Panc1 (cell line): ENCODE measurements around the gene KLF17. TPM values are rescaled to one million over a fixed set of nuclear protein-coding genes. Genes with fewer than 3 reads are reported as not detected.

Source experiments
- ATAC-seq: fragments of 200-7000 bp; cut with Tn5 transposase; 2 replicates; pipeline ENCODE4 v1.9.1; 2020; ENCODE audit warnings: mild to moderate bottlenecking, moderate library complexity
- BruUV-seq: library from RNA; stranded (reverse); fragments of 400-500 nt; replicated peaks from 2 replicates; lab custom pipeline; 2021; lab: Mats Ljungman, UMichigan
- CTCF ChIA-PET: fragments of 300-600 bp; sonication (Branson Sonifier 250); formaldehyde crosslinking; loops from one replicate; lab custom pipeline; 2022; ENCODE audit warnings: antibody characterized with exemption; lab: Charles Lee
- POLR2A ChIA-PET: fragments of 300-600 bp; sonication (Branson Sonifier 250); formaldehyde crosslinking; loops from one replicate; lab custom pipeline; 2022; ENCODE audit warnings: antibody characterized with exemption; lab: Charles Lee
- DNase-seq: peaks from one replicate; pipeline ENCODE4 v3.0.0-alpha.2; 2010; ENCODE audit warnings: low read depth, low spot score
- H3K27ac ChIP-seq: 2 replicates; pipeline ENCODE4 v1.5.1; 2011; ENCODE audit warnings: mild to moderate bottlenecking, low read length, inconsistent platforms
- H3K27me3 ChIP-seq: fragments of 200-500 bp; sonication (Bioruptor generic); 2 replicates; pipeline ENCODE4 v1.6.0; 2014; ENCODE audit warnings: low read length, inconsistent platforms; ENCODE audit not compliant: control insufficient read depth, insufficient read depth
- H3K36me3 ChIP-seq: fragments of 200-500 bp; sonication (Bioruptor generic); 2 replicates; pipeline ENCODE4 v1.5.1; 2014; ENCODE audit warnings: inconsistent platforms, mild to moderate bottlenecking, low read length, moderate library complexity; ENCODE audit not compliant: control insufficient read depth, insufficient read depth
- H3K4me1 ChIP-seq: 2 replicates; pipeline ENCODE4 v1.5.1; 2011; ENCODE audit warnings: inconsistent platforms, mild to moderate bottlenecking, low read length, moderate library complexity; ENCODE audit not compliant: control insufficient read depth, insufficient read depth
- H3K4me3 ChIP-seq, 2 experiments: 2 replicates each; pipeline ENCODE4 v1.5.1; 2011 to 2012; ENCODE audit warnings: low read depth in 2 of 2, low read length in 2 of 2, mild to moderate bottlenecking in 2 of 2, inconsistent platforms in 1 of 2, moderate library complexity in 1 of 2
- H3K9me3 ChIP-seq: fragments of 200-500 bp; sonication (Bioruptor generic); 2 replicates; pipeline ENCODE4 v1.5.1; 2014; ENCODE audit warnings: low read depth, mild to moderate bottlenecking, inconsistent platforms, low read length, moderate library complexity; ENCODE audit not compliant: control insufficient read depth, insufficient read depth
- POLR2AphosphoS5 ChIP-seq: IDR thresholded peaks from 2 replicates; pipeline ENCODE4 v1.6.1; 2012; ENCODE audit warnings: mild to moderate bottlenecking, low read depth, low read length, moderate library complexity
- REST ChIP-seq, 2 experiments: IDR thresholded peaks; 2 replicates each; pipeline ENCODE4 v1.6.1; 2011 to 2012; ENCODE audit warnings: low read depth in 2 of 2, control low read depth in 1 of 2, low read length in 1 of 2, mild to moderate bottlenecking in 1 of 2, moderate library complexity in 1 of 2; ENCODE audit not compliant: insufficient read depth in 1 of 2
- SIN3A ChIP-seq: IDR thresholded peaks from 2 replicates; pipeline ENCODE4 v1.6.1; 2012; ENCODE audit warnings: low read depth, mild to moderate bottlenecking, low read length, moderate library complexity, borderline replicate concordance; ENCODE audit not compliant: insufficient read depth
- TCF7L2 ChIP-seq: IDR thresholded peaks from 2 replicates; pipeline ENCODE4 v1.6.1; 2011; ENCODE audit warnings: mild to moderate bottlenecking, low read depth, low read length, inconsistent platforms
- in situ Hi-C: cut with HindIII; loops from 2 replicates; pipeline ENCODE4 v1.10.0; 2016; ENCODE audit warnings: low sequenced_read_pairs, low pct_unique_long_range_greater_than_20kb
- intact Hi-C: fragments of 100-400 bp; cut with micrococcal nuclease; formaldehyde crosslinking; loops from one replicate; pipeline ENCODE4 v1.10.0; 2022; ENCODE audit not compliant: unreplicated experiment
- total RNA-seq: library from RNA; stranded (reverse); gene quantifications from one replicate; pipeline ENCODE4 v1.2.1, GENCODE V29; 2021; ENCODE audit not compliant: unreplicated experiment
- TF ChIP-seq, protein P1 (sequence below): fragments of 450-650 bp; IDR thresholded peaks from 2 replicates; pipeline ENCODE4 v1.5.1; 2017; ENCODE audit warnings: mild to moderate bottlenecking

The KLF17 gene
- total RNA-seq, 1 experiment from 2014 or later, result not detected

- BruUV-seq, result no TSS peak
- ATAC-seq (no peak), DNase-seq (no peak)
Measured at GRCh38 chr1:44072204-44072603, 46.4 kb upstream of the KLF17 start.

DNA sequence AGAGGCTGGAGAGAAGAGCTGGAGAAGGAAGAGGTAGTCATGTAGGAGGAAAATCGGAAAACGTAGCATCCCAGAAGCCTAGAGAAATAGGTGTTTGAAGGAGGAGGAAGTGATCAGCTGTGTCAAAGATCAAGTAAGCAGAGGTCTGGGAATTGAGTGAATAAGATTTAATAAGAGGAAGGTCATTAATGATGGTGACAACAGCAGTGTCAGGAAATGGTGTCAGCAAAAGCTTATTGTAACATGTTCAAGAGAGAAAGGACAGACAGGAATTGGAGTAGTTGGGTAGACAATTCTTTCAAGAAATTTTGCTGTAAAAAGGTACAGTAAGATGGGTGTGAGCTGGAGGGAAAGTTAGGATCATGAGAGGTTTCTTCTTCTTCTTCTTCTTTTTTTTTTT lies 45.8 kb upstream of the KLF17 start:
- H3K36me3 ChIP-seq, result no peaks in the 10 kb centered on the region
- ChIA-PET POLR2A (interaction anchor here (0.7 kb wide), 1 partner anchor 9 kb away, joined by 6 read pairs; no protein-coding TSS in a partner anchor), CTCF (interaction anchor here (0.8 kb wide), 1 partner anchor 31 kb away, joined by 6 read pairs; no protein-coding TSS in a partner anchor)
- no peaks in the 10 kb centered on the region for H3K27me3 ChIP-seq
- BruUV-seq, result no TSS peak
- no peak for DNase-seq
- intact Hi-C loops (no loop called here), in situ Hi-C loops (no loop called here)
- no peaks in the 10 kb centered on the region for H3K9me3 ChIP-seq
- H3K27ac ChIP-seq, result no peak overlapping the region
- H3K4me3 ChIP-seq, result no peak overlapping the region
- ATAC-seq, result no peak
- TF ChIP-seq, protein P1, sequence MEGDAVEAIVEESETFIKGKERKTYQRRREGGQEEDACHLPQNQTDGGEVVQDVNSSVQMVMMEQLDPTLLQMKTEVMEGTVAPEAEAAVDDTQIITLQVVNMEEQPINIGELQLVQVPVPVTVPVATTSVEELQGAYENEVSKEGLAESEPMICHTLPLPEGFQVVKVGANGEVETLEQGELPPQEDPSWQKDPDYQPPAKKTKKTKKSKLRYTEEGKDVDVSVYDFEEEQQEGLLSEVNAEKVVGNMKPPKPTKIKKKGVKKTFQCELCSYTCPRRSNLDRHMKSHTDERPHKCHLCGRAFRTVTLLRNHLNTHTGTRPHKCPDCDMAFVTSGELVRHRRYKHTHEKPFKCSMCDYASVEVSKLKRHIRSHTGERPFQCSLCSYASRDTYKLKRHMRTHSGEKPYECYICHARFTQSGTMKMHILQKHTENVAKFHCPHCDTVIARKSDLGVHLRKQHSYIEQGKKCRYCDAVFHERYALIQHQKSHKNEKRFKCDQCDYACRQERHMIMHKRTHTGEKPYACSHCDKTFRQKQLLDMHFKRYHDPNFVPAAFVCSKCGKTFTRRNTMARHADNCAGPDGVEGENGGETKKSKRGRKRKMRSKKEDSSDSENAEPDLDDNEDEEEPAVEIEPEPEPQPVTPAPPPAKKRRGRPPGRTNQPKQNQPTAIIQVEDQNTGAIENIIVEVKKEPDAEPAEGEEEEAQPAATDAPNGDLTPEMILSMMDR, result no peak
- TF ChIP-seq TCF7L2, result no peak
- no peaks in the 10 kb centered on the region for H3K4me1 ChIP-seq

More at GRCh38 chr1:44072204-44072603, 46.4 kb upstream of the KLF17 start:
- in situ Hi-C loops (no loop called here), intact Hi-C loops (no loop called here)
- no peaks in the 10 kb centered on the region for H3K36me3 ChIP-seq
- no peaks in the 10 kb centered on the region for H3K4me1 ChIP-seq
- no peak overlapping the region for H3K4me3 ChIP-seq
- TF ChIP-seq SIN3A, result no peak
- TF ChIP-seq, protein P1, result no peak
- no peak for TF ChIP-seq REST (IDR thresholded peaks at IDR 0.05; ENCODE audit: insufficient read depth in 1 of 2, low read depth in 2 of 2, low read length in 1 of 2)
- TF ChIP-seq POLR2AphosphoS5, result no peak
- TF ChIP-seq TCF7L2, result no peak
- ChIA-PET POLR2A (no interaction called here), CTCF (no interaction called here)
- no peak overlapping the region for H3K27ac ChIP-seq
- H3K27me3 ChIP-seq, result no peaks in the 10 kb centered on the region
- no peaks in the 10 kb centered on the region for H3K9me3 ChIP-seq
